ENCODE measurements around the gene SFT2D3. TPM values are rescaled to one million over a fixed set of nuclear protein-coding genes. Genes with fewer than 3 reads are reported as not detected.

SFT2D3 gene
- total RNA-seq, 1 donor from 2014 or later = 7.1 TPM

DNA sequence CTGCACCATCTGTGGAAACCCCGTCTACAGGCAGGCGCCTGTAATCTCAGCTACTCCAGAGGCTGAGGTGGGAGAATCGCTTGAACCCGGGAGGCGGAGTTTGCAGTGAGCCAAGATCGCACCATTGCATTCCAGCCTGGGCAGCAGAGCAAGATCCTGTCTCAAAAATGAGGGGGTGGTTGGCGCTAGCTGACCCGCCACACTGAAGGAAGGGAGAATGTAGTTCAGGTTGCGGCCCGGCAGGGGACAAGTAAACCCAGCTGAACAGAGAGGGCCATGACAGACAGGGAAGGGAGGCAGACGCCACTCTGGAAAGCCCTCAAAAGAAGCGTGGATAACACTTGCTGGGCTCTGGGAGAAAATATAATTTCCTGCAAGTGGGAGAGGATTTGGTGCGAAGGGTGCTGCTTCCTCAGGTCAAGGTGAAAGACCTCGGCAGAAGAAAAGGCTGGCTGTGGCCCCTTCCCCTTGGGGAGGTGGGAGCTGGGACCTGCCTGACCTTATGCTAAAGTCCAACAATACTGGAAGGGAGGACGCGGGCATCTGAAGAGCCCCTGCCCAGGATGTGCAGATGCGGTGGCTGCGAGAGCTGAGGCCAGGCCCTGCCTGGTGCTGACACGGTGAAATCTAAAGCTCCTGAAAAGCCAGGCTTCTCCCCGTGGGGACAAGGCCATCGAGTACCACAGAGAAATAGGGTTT is 3.7 kb upstream of the SFT2D3 start:
- DNase-seq (ENCODE audit: low spot score) = no peak
- H3K27ac Mint-ChIP-seq (ENCODE audit: unreplicated experiment) = no peak overlapping the region
- H3K4me1 Mint-ChIP-seq (ENCODE audit: low read depth) = peaks cover 17% of the 10 kb centered on the region

DNA sequence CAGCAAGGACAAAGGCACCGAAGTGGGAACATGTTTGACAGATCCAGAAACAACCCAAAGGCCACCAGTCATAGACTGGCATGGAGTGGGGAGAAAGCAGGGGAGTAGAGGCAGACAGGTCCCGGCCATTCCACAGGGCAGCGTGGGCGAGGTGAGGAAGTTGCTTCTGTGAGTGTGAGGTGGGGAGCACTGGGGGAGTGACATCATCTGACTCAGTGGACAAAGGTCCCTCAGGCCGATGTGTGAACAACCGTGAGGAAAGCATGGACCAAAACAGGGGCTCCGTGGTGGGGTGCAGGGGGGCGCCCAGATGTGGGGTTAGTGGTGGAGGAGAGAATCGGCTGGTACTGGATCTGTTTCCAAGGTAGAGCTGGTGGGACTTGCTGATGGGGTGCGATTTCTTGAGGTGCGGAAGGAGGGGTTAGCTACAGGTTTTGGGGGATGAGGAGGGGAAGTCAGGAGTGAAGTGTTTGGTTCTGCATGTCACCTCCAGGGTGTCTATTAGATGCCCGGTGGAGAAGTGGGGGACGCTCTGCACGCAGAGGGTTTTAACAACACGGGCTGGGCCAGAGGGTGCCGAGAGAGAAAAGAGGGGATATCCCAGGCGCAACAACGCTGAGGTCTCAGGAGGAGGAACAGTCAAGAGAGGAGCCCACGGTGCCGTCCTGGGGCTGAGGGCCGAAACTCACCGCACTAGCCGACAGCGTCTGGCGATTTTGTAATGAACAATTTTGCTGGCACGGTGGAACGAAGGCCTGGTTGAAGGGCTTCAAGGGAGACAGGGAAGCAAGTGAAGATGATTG is 2.5 kb upstream of the SFT2D3 start:
- Mint-ChIP-seq H3K9me3 (ENCODE audit: low read depth) (no peaks in the 10 kb centered on the region), H3K36me3 (ENCODE audit: low read depth) (peaks cover 3% of the 10 kb centered on the region), H3K4me1 (ENCODE audit: low read depth) (peaks cover 20% of the 10 kb centered on the region), H3K27ac (ENCODE audit: unreplicated experiment) (no peak overlapping the region), H3K27me3 (ENCODE audit: low read depth) (no peaks in the 10 kb centered on the region), H3K4me3 (ENCODE audit: unreplicated experiment) (no peak overlapping the region)
- DNase-seq (ENCODE audit: low spot score) = no peak
- TF ChIP-seq, protein P1, sequence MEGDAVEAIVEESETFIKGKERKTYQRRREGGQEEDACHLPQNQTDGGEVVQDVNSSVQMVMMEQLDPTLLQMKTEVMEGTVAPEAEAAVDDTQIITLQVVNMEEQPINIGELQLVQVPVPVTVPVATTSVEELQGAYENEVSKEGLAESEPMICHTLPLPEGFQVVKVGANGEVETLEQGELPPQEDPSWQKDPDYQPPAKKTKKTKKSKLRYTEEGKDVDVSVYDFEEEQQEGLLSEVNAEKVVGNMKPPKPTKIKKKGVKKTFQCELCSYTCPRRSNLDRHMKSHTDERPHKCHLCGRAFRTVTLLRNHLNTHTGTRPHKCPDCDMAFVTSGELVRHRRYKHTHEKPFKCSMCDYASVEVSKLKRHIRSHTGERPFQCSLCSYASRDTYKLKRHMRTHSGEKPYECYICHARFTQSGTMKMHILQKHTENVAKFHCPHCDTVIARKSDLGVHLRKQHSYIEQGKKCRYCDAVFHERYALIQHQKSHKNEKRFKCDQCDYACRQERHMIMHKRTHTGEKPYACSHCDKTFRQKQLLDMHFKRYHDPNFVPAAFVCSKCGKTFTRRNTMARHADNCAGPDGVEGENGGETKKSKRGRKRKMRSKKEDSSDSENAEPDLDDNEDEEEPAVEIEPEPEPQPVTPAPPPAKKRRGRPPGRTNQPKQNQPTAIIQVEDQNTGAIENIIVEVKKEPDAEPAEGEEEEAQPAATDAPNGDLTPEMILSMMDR (IDR thresholded peaks at IDR 0.05) = no peak

More for the DNA sequence above, 3.7 kb upstream of the SFT2D3 start:
- no peaks in the 10 kb centered on the region for H3K9me3 Mint-ChIP-seq (ENCODE audit: low read depth)
- TF ChIP-seq, protein P1 (IDR thresholded peaks at IDR 0.05) = no peak
- H3K36me3 Mint-ChIP-seq (ENCODE audit: low read depth) = peaks cover 3% of the 10 kb centered on the region
- no peak overlapping the region for H3K4me3 Mint-ChIP-seq (ENCODE audit: unreplicated experiment)
- H3K27me3 Mint-ChIP-seq (ENCODE audit: low read depth) = no peaks in the 10 kb centered on the region

DNA sequence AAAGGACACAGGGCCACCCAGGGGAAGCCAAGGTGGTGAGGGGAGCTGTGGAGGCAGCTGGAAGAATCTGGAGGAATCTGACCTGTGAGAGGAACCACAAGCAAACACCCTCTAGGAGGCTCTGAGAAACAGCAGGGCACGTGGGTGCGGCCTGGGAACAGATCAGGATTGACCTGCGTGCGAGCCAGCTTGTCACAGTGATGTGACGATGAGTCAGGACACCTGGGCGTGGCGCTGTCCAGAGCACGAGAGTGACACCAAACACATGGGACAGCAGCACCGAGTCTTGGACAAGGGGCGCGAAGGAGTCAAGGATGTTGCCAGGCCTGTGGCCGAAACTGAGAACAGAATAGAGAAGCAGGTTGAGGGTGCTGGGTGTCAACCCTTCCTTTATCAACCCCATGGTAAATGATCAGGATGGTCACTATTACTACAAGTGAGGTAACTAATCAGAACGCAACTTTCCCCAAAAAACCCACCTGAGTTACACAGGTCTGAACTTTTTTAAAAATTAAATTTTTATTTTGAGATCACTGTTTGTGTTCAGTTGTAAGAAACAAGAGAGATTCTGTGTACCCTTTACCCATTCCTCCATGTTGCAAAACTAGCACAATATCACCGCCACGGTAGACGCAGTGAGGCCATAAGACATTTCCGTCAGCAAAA is 637 bp upstream of the SFT2D3 start:
- Mint-ChIP-seq H3K4me3 (ENCODE audit: unreplicated experiment) (peak overlapping the region; percentile 84), H3K4me1 (ENCODE audit: low read depth) (peaks cover 35% of the 10 kb centered on the region), H3K9me3 (ENCODE audit: low read depth) (no peaks in the 10 kb centered on the region), H3K27me3 (ENCODE audit: low read depth) (no peaks in the 10 kb centered on the region), H3K36me3 (ENCODE audit: low read depth) (peaks cover 7% of the 10 kb centered on the region), H3K27ac (ENCODE audit: unreplicated experiment) (peak overlapping the region; percentile 95)
- TF ChIP-seq, protein P1 (IDR thresholded peaks at IDR 0.05) = no peak
- DNase-seq (ENCODE audit: low spot score) = no peak

DNA sequence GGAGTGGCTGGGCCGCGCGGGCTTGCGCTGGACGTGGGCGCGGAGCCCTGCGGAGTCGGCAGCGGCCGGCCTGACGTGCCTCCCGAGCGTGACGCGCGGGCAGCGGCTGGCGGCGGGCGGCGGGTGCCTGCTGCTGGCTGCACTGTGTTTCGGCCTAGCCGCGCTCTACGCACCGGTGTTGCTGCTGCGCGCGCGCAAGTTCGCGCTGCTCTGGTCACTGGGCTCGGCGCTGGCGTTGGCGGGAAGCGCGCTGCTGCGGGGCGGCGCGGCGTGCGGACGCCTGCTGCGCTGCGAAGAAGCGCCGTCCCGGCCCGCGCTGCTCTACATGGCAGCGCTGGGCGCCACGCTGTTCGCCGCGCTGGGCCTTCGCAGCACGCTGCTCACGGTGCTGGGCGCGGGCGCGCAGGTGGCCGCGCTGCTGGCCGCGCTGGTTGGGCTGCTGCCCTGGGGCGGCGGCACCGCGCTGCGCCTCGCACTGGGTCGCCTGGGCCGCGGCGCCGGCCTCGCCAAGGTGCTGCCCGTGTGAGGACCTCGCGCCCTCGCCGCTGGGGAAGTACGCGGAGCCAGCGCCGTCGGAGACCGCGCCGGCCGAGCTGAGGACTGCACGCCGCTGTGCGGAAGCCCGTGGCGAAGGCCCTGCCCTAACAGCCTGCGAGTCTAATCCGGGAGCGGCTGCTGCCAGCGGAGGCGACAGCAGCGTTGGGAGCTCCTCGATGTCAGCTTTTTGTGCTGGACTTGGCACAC is 526 bp downstream of the SFT2D3 start:
- DNase-seq (ENCODE audit: low spot score) = no peak
- peaks cover 9% of the 10 kb centered on the region for H3K36me3 Mint-ChIP-seq (ENCODE audit: low read depth)
- H3K4me3 Mint-ChIP-seq (ENCODE audit: unreplicated experiment) = peak overlapping the region; percentile 84
- no peaks in the 10 kb centered on the region for H3K9me3 Mint-ChIP-seq (ENCODE audit: low read depth)
- no peaks in the 10 kb centered on the region for H3K27me3 Mint-ChIP-seq (ENCODE audit: low read depth)
- peaks cover 41% of the 10 kb centered on the region for H3K4me1 Mint-ChIP-seq (ENCODE audit: low read depth)
- TF ChIP-seq, protein P1 (IDR thresholded peaks at IDR 0.05) = peak; percentile 52
- H3K27ac Mint-ChIP-seq (ENCODE audit: unreplicated experiment) = peak overlapping the region; percentile 94

All from chondrocyte (in vitro differentiated cells).